ENCODE measurements around the gene MIB2.

The MIB2 gene

GRCh38 chr1:1625404-1625775 lies 10.1 kb downstream of the MIB2 start:
- FAIRE-seq (no peak), DNase-seq (ENCODE audit: insufficient read length) (no peak)

GRCh38 chr1:1625824-1626206 lies 10.5 kb downstream of the MIB2 start:
- no peak for TF ChIP-seq TAF1 (IDR thresholded peaks at IDR 0.05; ENCODE audit: borderline replicate concordance, low read depth, low read length)
- no peak for TF ChIP-seq POLR2AphosphoS5 (IDR thresholded peaks at IDR 0.05; ENCODE audit: low read depth, low read length)
- no peak for TF ChIP-seq POLR2A (IDR thresholded peaks at IDR 0.05; ENCODE audit: low read depth, low read length)
- no peak for FAIRE-seq
- no peak for DNase-seq (ENCODE audit: insufficient read length)

More at GRCh38 chr1:1625404-1625775, 10.1 kb downstream of the MIB2 start:
- TF ChIP-seq TAF1 (IDR thresholded peaks at IDR 0.05; ENCODE audit: borderline replicate concordance, low read depth, low read length) (no peak), POLR2AphosphoS5 (IDR thresholded peaks at IDR 0.05; ENCODE audit: low read depth, low read length) (no peak), POLR2A (IDR thresholded peaks at IDR 0.05; ENCODE audit: low read depth, low read length) (no peak)

GRCh38 chr1:1626207-1627141 lies 11.2 kb downstream of the MIB2 start:
- no peak for TF ChIP-seq POLR2A (IDR thresholded peaks at IDR 0.05; ENCODE audit: low read depth, low read length)
- TF ChIP-seq TAF1 (IDR thresholded peaks at IDR 0.05; ENCODE audit: borderline replicate concordance, low read depth, low read length): no peak
- no peak for TF ChIP-seq POLR2AphosphoS5 (IDR thresholded peaks at IDR 0.05; ENCODE audit: low read depth, low read length)
- no peak for FAIRE-seq
- DNase-seq (ENCODE audit: insufficient read length): no peak

- TF ChIP-seq TAF1 (IDR thresholded peaks at IDR 0.05; ENCODE audit: borderline replicate concordance, low read depth, low read length): no peak
- no peak for TF ChIP-seq POLR2A (IDR thresholded peaks at IDR 0.05; ENCODE audit: low read depth, low read length)
- TF ChIP-seq POLR2AphosphoS5 (IDR thresholded peaks at IDR 0.05; ENCODE audit: low read depth, low read length): no peak
- DNase-seq (ENCODE audit: insufficient read length) (no peak), FAIRE-seq (no peak)
Measured at GRCh38 chr1:1627261-1627828, 12.0 kb downstream of the MIB2 start.

GRCh38 chr1:1627829-1628753 lies 12.8 kb downstream of the MIB2 start:
- no peak for DNase-seq (ENCODE audit: insufficient read length)
- no peak for FAIRE-seq

GRCh38 chr1:1628754-1629429 lies 13.6 kb downstream of the MIB2 start:
- DNase-seq (ENCODE audit: insufficient read length) (no peak), FAIRE-seq (peak; percentile 76)
- TF ChIP-seq POLR2AphosphoS5 (IDR thresholded peaks at IDR 0.05; ENCODE audit: low read depth, low read length) (no peak), POLR2A (IDR thresholded peaks at IDR 0.05; ENCODE audit: low read depth, low read length) (no peak), TAF1 (IDR thresholded peaks at IDR 0.05; ENCODE audit: borderline replicate concordance, low read depth, low read length) (no peak)

More at GRCh38 chr1:1627829-1628753, 12.8 kb downstream of the MIB2 start:
- TF ChIP-seq POLR2A (IDR thresholded peaks at IDR 0.05; ENCODE audit: low read depth, low read length) (no peak), TAF1 (IDR thresholded peaks at IDR 0.05; ENCODE audit: borderline replicate concordance, low read depth, low read length) (no peak), POLR2AphosphoS5 (IDR thresholded peaks at IDR 0.05; ENCODE audit: low read depth, low read length) (no peak)

GRCh38 chr1:1629430-1630190 lies 14.3 kb downstream of the MIB2 start:
- TF ChIP-seq POLR2A (IDR thresholded peaks at IDR 0.05; ENCODE audit: low read depth, low read length): no peak
- TF ChIP-seq TAF1 (IDR thresholded peaks at IDR 0.05; ENCODE audit: borderline replicate concordance, low read depth, low read length): no peak
- TF ChIP-seq POLR2AphosphoS5 (IDR thresholded peaks at IDR 0.05; ENCODE audit: low read depth, low read length): no peak
- peak; percentile 38 for DNase-seq (ENCODE audit: insufficient read length)
- FAIRE-seq: no peak

- TF ChIP-seq POLR2AphosphoS5 (IDR thresholded peaks at IDR 0.05; ENCODE audit: low read depth, low read length): peak; percentile 33; the same call in 1 of the 2 replicates
- no peak; the same call in 1 of the 2 replicates for TF ChIP-seq POLR2A (IDR thresholded peaks at IDR 0.05; ENCODE audit: low read depth, low read length)
- DNase-seq (ENCODE audit: insufficient read length) (peak; percentile 100), FAIRE-seq (peak; percentile 96)
Measured at GRCh38 chr1:1630191-1630964, 15.1 kb downstream of the MIB2 start.

- no peak for FAIRE-seq
- no peak for TF ChIP-seq POLR2A (IDR thresholded peaks at IDR 0.05; ENCODE audit: low read depth, low read length)
- peak; percentile 46 for DNase-seq (ENCODE audit: insufficient read length)
Measured at GRCh38 chr1:1630965-1631781, 15.9 kb downstream of the MIB2 start.

All from GM12892 (cell line).